HepG2 (cell line): ENCODE results near the gene TMEM117. TPM values are rescaled to one million over a fixed set of nuclear protein-coding genes. Genes with fewer than 3 reads are reported as not detected.

Experiments
- ATAC-seq: fragments of 200-7000 bp; cut with Tn5 transposase; 3 replicates; pipeline ENCODE4 v1.9.1; 2020; ENCODE audit warnings: mild to moderate bottlenecking, moderate library complexity
- BruUV-seq: library from RNA; stranded (reverse); fragments of 400-500 nt; replicated peaks from 2 replicates; lab custom pipeline; 2021; lab: Mats Ljungman, UMichigan
- CTCF ChIA-PET: fragments of 300-600 bp; formaldehyde crosslinking; extraction: SDS; loops from one replicate; lab custom pipeline; 2021; ENCODE audit warnings: low total read pairs, inconsistent platforms, low intra/inter-chr PET ratio; lab: Yijun Ruan, JAX
- POLR2A ChIA-PET: fragments of 350-600 bp; sonication (Branson Sonifier 250); formaldehyde crosslinking; loops from one replicate; lab custom pipeline; 2020; ENCODE audit warnings: antibody characterized with exemption, inconsistent platforms; lab: Yijun Ruan, JAX
- DNase-seq: peaks from one replicate; pipeline ENCODE4 v3.0.0-alpha.2; 2015; ENCODE audit warnings: low spot score
- FAIRE-seq: peaks from 3 replicates; lab custom pipeline; 2011; peaks lifted over from hg19 to GRCh38; lab: Jason Lieb, UNC
- H2AFZ ChIP-seq: one replicate; pipeline ENCODE4 v1.6.1; 2011; ENCODE audit warnings: low read length, inconsistent platforms
- H3K27ac ChIP-seq: fragments of 300-600 bp; 3 replicates; pipeline ENCODE4 v1.8.0; 2011; ENCODE audit warnings: mixed run types, mild to moderate bottlenecking, mixed read lengths, low read length, inconsistent platforms; ENCODE audit not compliant: insufficient read depth; ENCODE audit errors: extremely low read length
- H3K27me3 ChIP-seq, 2 experiments: fragments of 200-600 bp in 1 of 2; 2 replicates in 1 of 2; 3 replicates in 1 of 2; pipeline versions ENCODE4 v1.6.0 to v1.8.0; 2011; ENCODE audit warnings: low read length in 2 of 2, mild to moderate bottlenecking in 2 of 2, moderate library complexity in 2 of 2, inconsistent platforms in 1 of 2; ENCODE audit not compliant: insufficient read depth in 2 of 2, control insufficient read depth in 1 of 2
- H3K36me3 ChIP-seq, 2 experiments: fragments of 200-600 bp in 1 of 2; replicated peaks in 1 of 2; 2 replicates in 1 of 2; 3 replicates in 1 of 2; pipeline versions ENCODE4 v1.5.1 to v1.8.0; 2011; ENCODE audit warnings: low read length in 2 of 2, inconsistent platforms in 1 of 2; ENCODE audit not compliant: insufficient read depth in 2 of 2, control insufficient read depth in 1 of 2
- H3K4me1 ChIP-seq: 2 replicates; pipeline ENCODE4 v1.5.1; 2012; ENCODE audit warnings: low read length, inconsistent platforms; ENCODE audit not compliant: insufficient read depth
- H3K4me2 ChIP-seq: 2 replicates; pipeline ENCODE4 v1.6.0; 2011; ENCODE audit warnings: low read depth, low read length, inconsistent platforms
- H3K4me3 ChIP-seq, 3 experiments: fragments of 200-600 bp in 1 of 3; sonication (generic), shearing (Covaris generic) in 1 of 3; replicated peaks in 1 of 3; 2 replicates each; pipeline ENCODE4 v1.5.1; 2011 to 2016; ENCODE audit warnings: low read length in 3 of 3, inconsistent platforms in 2 of 3, low read depth in 2 of 3, mild to moderate bottlenecking in 2 of 3, control low read depth in 1 of 3, mixed read lengths in 1 of 3; ENCODE audit not compliant: insufficient read depth in 1 of 3
- H3K79me2 ChIP-seq: one replicate; pipeline ENCODE4 v1.6.1; 2011; ENCODE audit warnings: low read length, inconsistent platforms; ENCODE audit not compliant: insufficient read depth
- H3K9ac ChIP-seq: 2 replicates; pipeline ENCODE4 v1.6.0; 2011; ENCODE audit warnings: mild to moderate bottlenecking, low read depth, low read length, inconsistent platforms; ENCODE audit not compliant: insufficient read depth
- H3K9me3 ChIP-seq: 2 replicates; pipeline ENCODE4 v1.5.1; 2012; ENCODE audit warnings: mild to moderate bottlenecking, low read length
- H4K20me1 ChIP-seq: 2 replicates; pipeline ENCODE4 v1.6.0; 2011; ENCODE audit warnings: inconsistent platforms, mild to moderate bottlenecking, low read length, moderate library complexity; ENCODE audit not compliant: insufficient read depth
- FOXA1 ChIP-seq, 2 experiments: fragments of 450-650 bp in 1 of 2; sonication (generic) in 1 of 2; formaldehyde crosslinking in 1 of 2; IDR thresholded peaks; 2 replicates each; pipeline versions ENCODE4 v1.4.0 to v1.6.1; 2016 to 2020; ENCODE audit warnings: missing genetic modification reagents in 1 of 2
- JARID2 ChIP-seq: sonication (generic); formaldehyde crosslinking; IDR thresholded peaks from 2 replicates; pipeline ENCODE4 v1.8.1; 2023; ENCODE audit warnings: missing genetic modification reagents, inconsistent platforms; ENCODE audit not compliant: insufficient replicate concordance
- KMT2B ChIP-seq: IDR thresholded peaks from 2 replicates; pipeline ENCODE4 v1.6.1; 2016; ENCODE audit warnings: missing genetic modification reagents, missing compliant biosample characterization
- MIER2 ChIP-seq: IDR thresholded peaks from 2 replicates; pipeline ENCODE4 v1.6.1; 2016; ENCODE audit warnings: missing biosample characterization, missing genetic modification reagents
- TCF7 ChIP-seq: sonication (generic); IDR thresholded peaks from 2 replicates; pipeline ENCODE4 v1.6.1; 2016; ENCODE audit warnings: antibody characterized with exemption, low read depth
- USF2 ChIP-seq, 2 experiments: sonication (generic) in 1 of 2; formaldehyde crosslinking in 1 of 2; IDR thresholded peaks; 2 replicates each; pipeline versions ENCODE4 v1.5.1 to v1.6.1; 2011 to 2020; ENCODE audit warnings: borderline replicate concordance in 1 of 2, low read depth in 1 of 2, low read length in 1 of 2, mild to moderate bottlenecking in 1 of 2, missing genetic modification reagents in 1 of 2, moderate library complexity in 1 of 2
- ZNF251 ChIP-seq: sonication (generic); formaldehyde crosslinking; IDR thresholded peaks from 2 replicates; pipeline ENCODE4 v1.9.0; 2021; ENCODE audit warnings: mild to moderate bottlenecking, missing genetic modification reagents
- ZNF292 ChIP-seq: sonication (generic); formaldehyde crosslinking; IDR thresholded peaks from 2 replicates; pipeline ENCODE4 v1.8.1; 2022; ENCODE audit warnings: mild to moderate bottlenecking, low read depth, missing genetic modification reagents, borderline replicate concordance
- ZNF737 ChIP-seq: sonication (generic); formaldehyde crosslinking; IDR thresholded peaks from 2 replicates; pipeline ENCODE4 v1.5.0; 2020; ENCODE audit warnings: missing genetic modification reagents, mild to moderate bottlenecking, borderline replicate concordance
- WGBS: methylation state at CpG from one replicate; pipeline ENCODE4 v1.1.6; 2017; ENCODE audit warnings: low lambda C conversion rate; 5-methylcytosine and 5-hydroxymethylcytosine counted together
- in situ Hi-C: cut with HindIII; loops from 2 replicates; pipeline ENCODE4 v1.10.0; 2017; ENCODE audit warnings: low pct_unique_long_range_greater_than_20kb; ENCODE audit not compliant: extremely low pct_ligation_motif_present
- intact Hi-C: fragments of 100-400 bp; cut with micrococcal nuclease; formaldehyde crosslinking; loops from one replicate; pipeline ENCODE4 v1.10.0; 2022; ENCODE audit not compliant: unreplicated experiment
- polyA plus RNA-seq, 8 experiments: library from polyadenylated mRNA; depleted of rRNA in 3 of 8; stranded (reverse) in 7 of 8; unstranded in 1 of 8; fragments of >200 nt; fragmentation: Illumina TruSeq in 4 of 8; extraction: Trizol in 4 of 8; gene quantifications; 2 replicates each; pipeline versions ENCODE4 v1.2.1 to v1.2.3, GENCODE V29; 2011 to 2016; ENCODE audit warnings: low read depth in 4 of 8, missing spikeins in 1 of 8, mixed read lengths in 1 of 8; ENCODE audit not compliant: insufficient read depth in 1 of 8
- total RNA-seq, 5 experiments: library from RNA; depleted of rRNA; stranded (reverse); fragments of >200 nt; fragmentation: Illumina TruSeq; extraction: Trizol; gene quantifications; 2 replicates each; pipeline ENCODE4 v1.2.3, GENCODE V29; 2016; ENCODE audit warnings: low read depth in 1 of 5
- TF ChIP-seq, protein P1 (sequence below): sonication (generic); formaldehyde crosslinking; IDR thresholded peaks from 2 replicates; pipeline ENCODE4 v1.4.0; 2020; ENCODE audit warnings: mild to moderate bottlenecking, missing genetic modification reagents
- TF ChIP-seq, protein P2 (sequence below): sonication (generic); formaldehyde crosslinking; IDR thresholded peaks from 2 replicates; pipeline ENCODE4 v1.9.0; 2022; ENCODE audit warnings: low read depth, missing genetic modification reagents
- TF ChIP-seq, protein P3 (sequence below): sonication (generic); formaldehyde crosslinking; IDR thresholded peaks from 2 replicates; pipeline ENCODE4 v1.5.0; 2020; ENCODE audit warnings: missing genetic modification reagents, mild to moderate bottlenecking, borderline replicate concordance
- TF ChIP-seq, protein P4 (sequence below): IDR thresholded peaks from 2 replicates; pipeline ENCODE4 v1.6.1; 2016; ENCODE audit warnings: missing biosample characterization, missing genetic modification reagents, low read depth

Gene TMEM117
- total and polyA plus RNA-seq, 2 of the 13 experiments (the other 11 are each of a cell fraction or from before 2014, with no cell fraction given), result 2.8 to 8.5 TPM

GRCh38 chr12:43951286-43951685 is 115.4 kb downstream of the TMEM117 start:
- DNase-seq, result no peak
- Histone ChIP-seq H2AFZ (no peak overlapping the region), H3K9ac (no peak overlapping the region), H3K27me3 (no peaks in the 10 kb centered on the region), H3K4me1 (no peaks in the 10 kb centered on the region), H3K79me2 (no peaks in the 10 kb centered on the region), H3K4me2 (no peak overlapping the region), H3K36me3 (no peaks in the 10 kb centered on the region), H3K4me3 (no peak overlapping the region), H4K20me1 (no peaks in the 10 kb centered on the region), H3K9me3 (no peaks in the 10 kb centered on the region), H3K27ac (no peak overlapping the region)
- CTCF ChIA-PET, result no interaction called here
- in situ Hi-C loops (no loop called here), intact Hi-C loops (no loop called here)
- WGBS, result 100% methylated on average over 1 of the region's 6 CpGs
- no peak for FAIRE-seq
- BruUV-seq, result no TSS peak
- no peak for ATAC-seq
- POLR2A ChIA-PET, result no interaction called here
- TF ChIP-seq, protein P1, sequence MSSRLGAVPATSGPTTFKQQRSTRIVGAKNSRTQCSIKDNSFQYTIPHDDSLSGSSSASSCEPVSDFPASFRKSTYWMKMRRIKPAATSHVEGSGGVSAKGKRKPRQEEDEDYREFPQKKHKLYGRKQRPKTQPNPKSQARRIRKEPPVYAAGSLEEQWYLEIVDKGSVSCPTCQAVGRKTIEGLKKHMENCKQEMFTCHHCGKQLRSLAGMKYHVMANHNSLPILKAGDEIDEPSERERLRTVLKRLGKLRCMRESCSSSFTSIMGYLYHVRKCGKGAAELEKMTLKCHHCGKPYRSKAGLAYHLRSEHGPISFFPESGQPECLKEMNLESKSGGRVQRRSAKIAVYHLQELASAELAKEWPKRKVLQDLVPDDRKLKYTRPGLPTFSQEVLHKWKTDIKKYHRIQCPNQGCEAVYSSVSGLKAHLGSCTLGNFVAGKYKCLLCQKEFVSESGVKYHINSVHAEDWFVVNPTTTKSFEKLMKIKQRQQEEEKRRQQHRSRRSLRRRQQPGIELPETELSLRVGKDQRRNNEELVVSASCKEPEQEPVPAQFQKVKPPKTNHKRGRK (CRISPR knock-in tag), result no peak
- TF ChIP-seq USF2 (IDR thresholded peaks at IDR 0.05; ENCODE audit: low read depth, low read length), result no peak
- no peak for TF ChIP-seq USF2 (CRISPR knock-in tag; IDR thresholded peaks at IDR 0.05; ENCODE audit: borderline replicate concordance)
- no peak for TF ChIP-seq JARID2 (CRISPR knock-in tag)
- TF ChIP-seq, protein P2, sequence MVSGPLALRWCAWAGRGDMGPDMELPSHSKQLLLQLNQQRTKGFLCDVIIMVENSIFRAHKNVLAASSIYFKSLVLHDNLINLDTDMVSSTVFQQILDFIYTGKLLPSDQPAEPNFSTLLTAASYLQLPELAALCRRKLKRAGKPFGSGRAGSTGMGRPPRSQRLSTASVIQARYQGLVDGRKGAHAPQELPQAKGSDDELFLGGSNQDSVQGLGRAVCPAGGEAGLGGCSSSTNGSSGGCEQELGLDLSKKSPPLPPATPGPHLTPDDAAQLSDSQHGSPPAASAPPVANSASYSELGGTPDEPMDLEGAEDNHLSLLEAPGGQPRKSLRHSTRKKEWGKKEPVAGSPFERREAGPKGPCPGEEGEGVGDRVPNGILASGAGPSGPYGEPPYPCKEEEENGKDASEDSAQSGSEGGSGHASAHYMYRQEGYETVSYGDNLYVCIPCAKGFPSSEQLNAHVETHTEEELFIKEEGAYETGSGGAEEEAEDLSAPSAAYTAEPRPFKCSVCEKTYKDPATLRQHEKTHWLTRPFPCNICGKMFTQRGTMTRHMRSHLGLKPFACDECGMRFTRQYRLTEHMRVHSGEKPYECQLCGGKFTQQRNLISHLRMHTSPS (CRISPR knock-in tag), result no peak
- TF ChIP-seq KMT2B (CRISPR knock-in tag), result no peak
- TF ChIP-seq, protein P3, sequence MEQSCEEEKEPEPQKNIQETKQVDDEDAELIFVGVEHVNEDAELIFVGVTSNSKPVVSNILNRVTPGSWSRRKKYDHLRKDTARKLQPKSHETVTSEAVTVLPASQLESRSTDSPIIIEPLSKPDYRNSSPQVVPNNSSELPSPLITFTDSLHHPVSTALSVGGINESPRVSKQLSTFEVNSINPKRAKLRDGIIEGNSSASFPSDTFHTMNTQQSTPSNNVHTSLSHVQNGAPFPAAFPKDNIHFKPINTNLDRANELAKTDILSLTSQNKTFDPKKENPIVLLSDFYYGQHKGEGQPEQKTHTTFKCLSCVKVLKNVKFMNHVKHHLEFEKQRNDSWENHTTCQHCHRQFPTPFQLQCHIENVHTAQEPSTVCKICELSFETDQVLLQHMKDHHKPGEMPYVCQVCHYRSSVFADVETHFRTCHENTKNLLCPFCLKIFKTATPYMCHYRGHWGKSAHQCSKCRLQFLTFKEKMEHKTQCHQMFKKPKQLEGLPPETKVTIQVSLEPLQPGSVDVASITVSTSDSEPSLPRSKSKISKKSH (CRISPR knock-in tag), result no peak
- no peak for TF ChIP-seq ZNF292
- TF ChIP-seq MIER2, result no peak
- no peak for TF ChIP-seq ZNF737 (CRISPR knock-in tag)
- TF ChIP-seq, protein P4, sequence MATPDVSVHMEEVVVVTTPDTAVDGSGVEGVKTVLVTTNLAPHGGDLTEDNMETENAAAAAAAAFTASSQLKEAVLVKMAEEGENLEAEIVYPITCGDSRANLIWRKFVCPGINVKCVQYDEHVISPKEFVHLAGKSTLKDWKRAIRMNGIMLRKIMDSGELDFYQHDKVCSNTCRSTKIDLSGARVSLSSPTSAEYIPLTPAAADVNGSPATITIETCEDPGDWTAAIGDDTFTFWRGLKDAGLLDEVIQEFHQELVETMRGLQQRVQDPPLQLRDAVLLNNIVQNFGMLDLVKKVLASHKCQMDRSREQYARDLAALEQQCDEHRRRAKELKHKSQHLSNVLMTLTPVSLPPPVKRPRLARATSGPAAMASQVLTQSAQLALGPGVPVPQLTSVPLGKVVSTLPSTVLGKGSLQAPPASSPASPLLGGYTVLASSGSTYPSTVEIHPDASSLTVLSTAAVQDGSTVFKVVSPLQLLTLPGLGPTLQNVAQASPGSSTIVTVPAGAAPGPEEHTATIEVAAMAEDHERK (CRISPR knock-in tag), result no peak
- no peak for TF ChIP-seq FOXA1 (IDR thresholded peaks at IDR 0.05)
- no peak for TF ChIP-seq FOXA1 (CRISPR knock-in tag; IDR thresholded peaks at IDR 0.05)
- TF ChIP-seq ZNF251 (CRISPR knock-in tag), result no peak
- no peak for TF ChIP-seq TCF7
